Mammary epithelial cell (primary cell): ENCODE results near the gene SEC14L1.

Source experiments
- CTCF ChIP-seq, 2 donors: IDR thresholded peaks in 1 of 2; conservative IDR thresholded peaks in 1 of 2; 2 replicates each; pipeline ENCODE4 v1.5.1; 2011 to 2012; ENCODE audit warnings: inconsistent platforms in 2 of 2, low read length in 2 of 2, mild to moderate bottlenecking in 2 of 2, control low read depth in 1 of 2, low read depth in 1 of 2; ENCODE audit not compliant: insufficient read depth in 1 of 2; ENCODE audit errors: extremely low read depth in 1 of 2
- EZH2 ChIP-seq: IDR thresholded peaks from 2 replicates; pipeline ENCODE4 v1.6.1; 2012; ENCODE audit warnings: low read length, inconsistent platforms, borderline replicate concordance

- TF ChIP-seq EZH2 (no peak), CTCF (conservative IDR thresholded peaks at IDR 0.05 in 1 of 2, IDR thresholded peaks at IDR 0.05 in 1 of 2; ENCODE audit: extremely low read depth in 1 of 2, insufficient read depth in 1 of 2, low read depth in 1 of 2, low read length in 2 of 2) (no peak)
Observed at GRCh38 chr17:77124192-77124889, 16.4 kb upstream of the SEC14L1 start.
